Activated CD4-positive, alpha-beta T cell treated with anti-CD3 and anti-CD28 coated beads for 36 hours (primary cell): ENCODE data around the gene CDYL. TPM values are rescaled to one million over a fixed set of nuclear protein-coding genes. Genes with fewer than 3 reads are reported as not detected.

Experiments used
- ATAC-seq: fragments of 200-7000 bp; cut with Tn5 transposase; one replicate; pipeline ENCODE4 v1.10.0; 2021; ENCODE audit warnings: mild to moderate bottlenecking, moderate library complexity
- CTCF ChIA-PET: fragments of 350-600 bp; sonication (Branson Sonifier 250); formaldehyde crosslinking; loops from one replicate; lab custom pipeline; 2021; ENCODE audit warnings: antibody characterized with exemption; lab: Charles Lee
- POLR2A ChIA-PET: fragments of 350-600 bp; sonication (Branson Sonifier 250); formaldehyde crosslinking; loops from one replicate; lab custom pipeline; 2021; ENCODE audit warnings: antibody characterized with exemption, inconsistent platforms; lab: Charles Lee
- DNase-seq: peaks from one replicate; pipeline ENCODE4 v3.0.0-alpha.2; 2020
- H3K27ac Mint-ChIP-seq: one replicate; pipeline ENCODE4 v1.8.0; 2021; ENCODE audit warnings: mixed read lengths
- H3K27me3 Mint-ChIP-seq: one replicate; pipeline ENCODE4 v1.8.0; 2021; ENCODE audit warnings: mixed read lengths
- H3K36me3 Mint-ChIP-seq: one replicate; pipeline ENCODE4 v1.8.0; 2021; ENCODE audit warnings: low read depth, mixed read lengths
- H3K4me1 Mint-ChIP-seq: one replicate; pipeline ENCODE4 v1.8.0; 2021; ENCODE audit warnings: mixed read lengths
- H3K4me3 Mint-ChIP-seq: one replicate; pipeline ENCODE4 v1.8.0; 2021; ENCODE audit warnings: mild to moderate bottlenecking, moderate library complexity, mixed read lengths
- H3K9me3 Mint-ChIP-seq: one replicate; pipeline ENCODE4 v1.8.0; 2021; ENCODE audit warnings: low read depth, mixed read lengths
- intact Hi-C, 2 experiments: fragments of 100-400 bp; cut with DNase I in 1 of 2; cut with micrococcal nuclease in 1 of 2; formaldehyde crosslinking; loops; one replicate each; pipeline versions ENCODE4 v1.14.2 to v1.15.1; 2022 to 2024; cut with DNase I, micrococcal nuclease
- total RNA-seq, 2 experiments: library from RNA; stranded (reverse); gene quantifications; one replicate each; pipeline ENCODE4 v1.2.3, GENCODE V29; 2021

CDYL gene
- total RNA-seq, 2 experiments from 2014 or later = 22.1 to 33.7 TPM

GRCh38 chr6:4969609-4970285 is 193.5 kb downstream of the CDYL start:
- DNase-seq (no peak), ATAC-seq (no peak)
- Mint-ChIP-seq H3K36me3 (no peaks in the 10 kb centered on the region), H3K9me3 (no peaks in the 10 kb centered on the region), H3K27me3 (peaks cover 4% of the 10 kb centered on the region), H3K4me3 (no peak overlapping the region), H3K27ac (no peak overlapping the region), H3K4me1 (no peaks in the 10 kb centered on the region)
- ChIA-PET CTCF (no interaction called here), POLR2A (no interaction called here)
- intact Hi-C loops = no loop called here

GRCh38 chr6:4970739-4971395 is 194.7 kb downstream of the CDYL start:
- ATAC-seq = no peak
- intact Hi-C loops = no loop called here

GRCh38 chr6:4971851-4972250 is 195.6 kb downstream of the CDYL start:
- ATAC-seq = no peak
- intact Hi-C loops = no loop called here
- Mint-ChIP-seq H3K4me1 (no peaks in the 10 kb centered on the region), H3K27me3 (peaks cover 10% of the 10 kb centered on the region), H3K4me3 (no peak overlapping the region), H3K36me3 (no peaks in the 10 kb centered on the region), H3K27ac (no peak overlapping the region), H3K9me3 (peaks cover 3% of the 10 kb centered on the region)
- no peak for DNase-seq
- ChIA-PET CTCF (no interaction called here), POLR2A (no interaction called here)

More at GRCh38 chr6:4970739-4971395, 194.7 kb downstream of the CDYL start:
- no peaks in the 10 kb centered on the region for H3K4me1 Mint-ChIP-seq
- H3K27ac Mint-ChIP-seq = peak overlapping the region; percentile 33
- no peak overlapping the region for H3K4me3 Mint-ChIP-seq
- DNase-seq = no peak
- no peaks in the 10 kb centered on the region for H3K36me3 Mint-ChIP-seq
- POLR2A ChIA-PET = no interaction called here
- CTCF ChIA-PET = no interaction called here
- peaks cover 5% of the 10 kb centered on the region for H3K27me3 Mint-ChIP-seq
- no peaks in the 10 kb centered on the region for H3K9me3 Mint-ChIP-seq

GRCh38 chr6:4972438-4972837 is 196.2 kb downstream of the CDYL start:
- H3K4me3 Mint-ChIP-seq = no peak overlapping the region
- peaks cover 6% of the 10 kb centered on the region for H3K9me3 Mint-ChIP-seq
- H3K27me3 Mint-ChIP-seq = peaks cover 13% of the 10 kb centered on the region
- no peaks in the 10 kb centered on the region for H3K4me1 Mint-ChIP-seq
- intact Hi-C loops = no loop called here
- no peaks in the 10 kb centered on the region for H3K36me3 Mint-ChIP-seq
- POLR2A ChIA-PET = no interaction called here
- ATAC-seq (no peak), DNase-seq (no peak)
- CTCF ChIA-PET = no interaction called here
- no peak overlapping the region for H3K27ac Mint-ChIP-seq

- no peak for DNase-seq
- ChIA-PET CTCF (no interaction called here), POLR2A (no interaction called here)
- Mint-ChIP-seq H3K27me3 (peaks cover 13% of the 10 kb centered on the region), H3K36me3 (no peaks in the 10 kb centered on the region), H3K4me3 (no peak overlapping the region), H3K4me1 (no peaks in the 10 kb centered on the region), H3K9me3 (peaks cover 6% of the 10 kb centered on the region), H3K27ac (no peak overlapping the region)
- intact Hi-C loops = no loop called here
- no peak for ATAC-seq
Observed at GRCh38 chr6:4973415-4973814, 197.2 kb downstream of the CDYL start.

GRCh38 chr6:4973982-4974745 is 198.0 kb downstream of the CDYL start:
- ATAC-seq (no peak), DNase-seq (no peak)
- Mint-ChIP-seq H3K4me1 (no peaks in the 10 kb centered on the region), H3K9me3 (peaks cover 11% of the 10 kb centered on the region), H3K27ac (no peak overlapping the region), H3K36me3 (no peaks in the 10 kb centered on the region), H3K4me3 (no peak overlapping the region), H3K27me3 (peaks cover 13% of the 10 kb centered on the region)
- CTCF ChIA-PET = interaction anchor here (0.9 kb wide), 1 partner anchor 7 kb away, joined by 3 read pairs; no protein-coding TSS in a partner anchor
- intact Hi-C loops = no loop called here
- POLR2A ChIA-PET = interaction anchor here (0.7 kb wide), 1 partner anchor 94 kb away, joined by 3 read pairs; no protein-coding TSS in a partner anchor

- intact Hi-C loops = no loop called here
- ATAC-seq (no peak), DNase-seq (no peak)
- Mint-ChIP-seq H3K27me3 (peaks cover 13% of the 10 kb centered on the region), H3K4me1 (no peaks in the 10 kb centered on the region), H3K36me3 (no peaks in the 10 kb centered on the region), H3K9me3 (peaks cover 16% of the 10 kb centered on the region), H3K4me3 (no peak overlapping the region), H3K27ac (no peak overlapping the region)
- POLR2A ChIA-PET = no interaction called here
- CTCF ChIA-PET = interaction anchor here (0.9 kb wide), 1 partner anchor 8 kb away, joined by 3 read pairs; no protein-coding TSS in a partner anchor
Observed at GRCh38 chr6:4974962-4975361, 198.8 kb downstream of the CDYL start.

- H3K36me3 Mint-ChIP-seq = no peaks in the 10 kb centered on the region
- H3K27ac Mint-ChIP-seq = no peak overlapping the region
- peaks cover 13% of the 10 kb centered on the region for H3K27me3 Mint-ChIP-seq
- DNase-seq (no peak), ATAC-seq (no peak)
- peaks cover 16% of the 10 kb centered on the region for H3K9me3 Mint-ChIP-seq
- no peak overlapping the region for H3K4me3 Mint-ChIP-seq
- intact Hi-C loops = no loop called here
- ChIA-PET POLR2A (no interaction called here), CTCF (interaction anchor here (0.9 kb wide), 1 partner anchor 9 kb away, joined by 3 read pairs; no protein-coding TSS in a partner anchor)
- no peaks in the 10 kb centered on the region for H3K4me1 Mint-ChIP-seq
Observed at GRCh38 chr6:4975506-4975905, 199.3 kb downstream of the CDYL start.

GRCh38 chr6:4977468-4977867 is 201.3 kb downstream of the CDYL start:
- Mint-ChIP-seq H3K27ac (no peak overlapping the region), H3K4me1 (no peaks in the 10 kb centered on the region), H3K27me3 (peaks cover 10% of the 10 kb centered on the region), H3K36me3 (no peaks in the 10 kb centered on the region), H3K4me3 (no peak overlapping the region), H3K9me3 (peaks cover 16% of the 10 kb centered on the region)
- ChIA-PET POLR2A (no interaction called here), CTCF (no interaction called here)
- intact Hi-C loops = no loop called here
- ATAC-seq (no peak), DNase-seq (no peak)

GRCh38 chr6:4979426-4979825 is 203.2 kb downstream of the CDYL start:
- H3K9me3 Mint-ChIP-seq = peaks cover 16% of the 10 kb centered on the region
- H3K27ac Mint-ChIP-seq = no peak overlapping the region
- H3K36me3 Mint-ChIP-seq = no peaks in the 10 kb centered on the region
- ChIA-PET POLR2A (no interaction called here), CTCF (no interaction called here)
- H3K4me3 Mint-ChIP-seq = no peak overlapping the region
- DNase-seq (no peak), ATAC-seq (no peak)
- H3K27me3 Mint-ChIP-seq = peaks cover 10% of the 10 kb centered on the region
- intact Hi-C loops = no loop called here
- H3K4me1 Mint-ChIP-seq = no peaks in the 10 kb centered on the region

- Mint-ChIP-seq H3K9me3 (peaks cover 13% of the 10 kb centered on the region), H3K27ac (no peak overlapping the region), H3K4me1 (no peaks in the 10 kb centered on the region), H3K36me3 (no peaks in the 10 kb centered on the region), H3K27me3 (peaks cover 3% of the 10 kb centered on the region), H3K4me3 (no peak overlapping the region)
- ChIA-PET CTCF (interaction anchor here (0.6 kb wide), 1 partner anchor 77 kb away, joined by 3 read pairs; no protein-coding TSS in a partner anchor), POLR2A (no interaction called here)
- DNase-seq (no peak), ATAC-seq (no peak)
- intact Hi-C loops = no loop called here
Observed at GRCh38 chr6:4981761-4982160, 205.6 kb downstream of the CDYL start.
